HepG2 (cell line): Measurements from ENCODE around the gene SIK1.
"Not testable (repeated sequence)": the region's sequence is repeated elsewhere in the genome, so short reads cannot be mapped to it uniquely, and the experiment has no call there.

ENCODE experiments used
- ATF6 ChIP-seq: sonication (generic); formaldehyde crosslinking; conservative IDR thresholded peaks from 2 replicates; pipeline ENCODE4 v1.4.0; 2020; ENCODE audit warnings: missing genetic modification reagents
- CTCF ChIP-seq: sonication (generic); formaldehyde crosslinking; IDR thresholded peaks from 2 replicates; pipeline ENCODE4 v1.5.0; 2020; ENCODE audit warnings: mild to moderate bottlenecking, missing genetic modification reagents, moderate library complexity
- REST ChIP-seq, 2 experiments: IDR thresholded peaks; 2 replicates each; pipeline ENCODE4 v1.6.1; 2011 to 2012; ENCODE audit warnings: low read length in 2 of 2, borderline replicate concordance in 1 of 2, low read depth in 1 of 2, mild to moderate bottlenecking in 1 of 2, moderate library complexity in 1 of 2
- TEAD2 ChIP-seq: sonication (generic); formaldehyde crosslinking; IDR thresholded peaks from 2 replicates; pipeline ENCODE4 v1.9.0; 2021; ENCODE audit warnings: missing genetic modification reagents

GRCh38 chr21:43412020-43412788 lies 14.7 kb downstream of the SIK1 start:
- not testable (repeated sequence) for TF ChIP-seq REST (IDR thresholded peaks at IDR 0.05; ENCODE audit: borderline replicate concordance in 1 of 2, low read depth in 1 of 2, low read length in 2 of 2); CTCF (CRISPR knock-in tag); TEAD2 (CRISPR knock-in tag); ATF6 (CRISPR knock-in tag)
